Measurements from ENCODE around the gene PHLDB1.
"Not testable (repeated sequence)": the region's sequence is repeated elsewhere in the genome, so short reads cannot be mapped to it uniquely, and the experiment has no call there.

Gene PHLDB1

DNA sequence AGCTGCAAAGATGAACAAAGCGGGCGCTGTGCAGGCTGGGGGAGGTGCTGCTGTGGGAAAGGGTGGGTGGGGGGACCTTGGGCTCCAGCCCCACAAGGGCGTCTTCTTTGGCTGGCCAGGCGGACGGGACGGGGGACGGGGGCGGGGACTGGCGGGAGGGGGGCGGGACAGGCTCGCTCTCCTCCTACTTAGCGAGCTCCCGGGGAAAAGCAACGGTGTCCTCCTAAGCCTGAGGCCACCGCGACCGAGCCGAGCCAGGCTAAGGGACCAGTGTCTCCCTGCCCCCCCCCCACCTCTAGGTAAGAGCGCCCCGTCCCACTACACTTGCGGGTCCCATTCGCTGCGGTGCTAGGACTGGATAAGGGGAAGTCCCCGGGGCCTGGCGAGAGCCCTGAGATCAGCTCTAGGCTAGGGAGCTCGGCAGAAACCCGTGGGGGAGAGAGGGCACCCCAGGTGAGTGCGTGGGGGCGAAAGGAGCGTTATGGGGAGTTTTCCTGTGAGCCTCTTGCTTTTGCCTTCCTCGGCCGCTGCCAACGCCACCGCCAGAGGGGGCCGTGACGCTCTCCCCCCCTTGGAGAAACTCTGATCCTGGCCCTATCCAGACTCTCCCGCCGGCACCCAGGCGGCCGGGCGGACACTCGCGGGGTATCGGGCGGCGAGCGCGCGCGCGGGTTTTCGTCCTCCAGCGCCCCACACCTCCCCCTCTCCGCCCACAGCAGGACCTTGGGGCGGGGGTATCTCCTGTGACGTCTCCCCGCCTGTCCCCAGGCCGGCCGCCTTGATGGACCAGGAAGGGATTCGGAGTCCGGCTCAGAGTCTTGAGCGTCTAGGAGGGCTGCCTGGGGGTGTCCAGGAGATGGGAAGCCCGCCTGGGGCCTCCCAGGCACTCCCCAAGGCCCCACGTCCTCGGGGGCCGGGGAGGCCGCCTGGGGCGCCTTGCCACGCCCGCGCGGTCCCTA lies at the start of gene PHLDB1:
TSS of gene PHLDB1 (plus strand) at position 215 of the 959 bp plus-strand sequence. CDS start 6,222 bp downstream, outside the sequence.
- no peak for DNase-seq (ENCODE audit: low read depth in 2 of 2)

DNA sequence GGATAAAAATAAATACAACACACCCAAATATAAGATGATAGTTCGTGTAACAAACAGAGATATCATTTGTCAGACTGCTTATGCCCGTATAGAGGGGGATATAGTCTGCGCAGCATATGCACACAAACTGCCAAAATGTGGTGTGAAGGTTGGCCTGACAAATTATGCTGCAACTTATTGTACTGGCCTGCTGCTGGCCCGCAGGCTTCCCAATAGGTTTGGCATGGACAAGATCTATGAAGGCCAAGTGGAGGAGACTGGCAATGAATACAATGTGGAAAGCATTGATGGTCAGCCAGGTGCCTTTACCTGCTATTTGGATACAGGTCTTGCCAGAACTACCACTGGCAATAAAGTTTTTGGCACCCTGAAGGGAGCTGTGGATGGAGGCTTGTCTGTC lies 46.6 kb upstream of the PHLDB1 start:
- DNase-seq (ENCODE audit: low read depth in 2 of 2): no peak

DNA sequence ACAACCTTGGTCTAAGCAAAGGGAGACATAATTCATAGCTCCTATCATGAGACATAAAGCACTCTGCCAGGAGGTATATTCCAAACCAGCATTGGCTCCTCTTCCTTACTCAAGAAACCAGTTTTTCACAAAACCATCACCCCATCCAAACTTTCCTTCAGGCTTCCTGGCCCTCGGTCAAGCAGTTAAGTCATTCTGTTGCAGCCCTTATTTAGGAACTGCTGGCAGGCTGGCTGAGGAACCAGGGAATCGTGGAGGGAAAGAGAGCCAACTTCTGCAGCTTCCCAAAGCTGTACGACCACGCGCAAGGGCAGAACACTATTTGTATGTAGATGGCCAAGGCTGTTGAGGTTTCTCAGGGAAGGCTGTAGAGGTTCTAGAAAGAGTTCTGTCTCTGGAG lies 42.4 kb upstream of the PHLDB1 start:
- DNase-seq (ENCODE audit: low read depth in 2 of 2): no peak

DNA sequence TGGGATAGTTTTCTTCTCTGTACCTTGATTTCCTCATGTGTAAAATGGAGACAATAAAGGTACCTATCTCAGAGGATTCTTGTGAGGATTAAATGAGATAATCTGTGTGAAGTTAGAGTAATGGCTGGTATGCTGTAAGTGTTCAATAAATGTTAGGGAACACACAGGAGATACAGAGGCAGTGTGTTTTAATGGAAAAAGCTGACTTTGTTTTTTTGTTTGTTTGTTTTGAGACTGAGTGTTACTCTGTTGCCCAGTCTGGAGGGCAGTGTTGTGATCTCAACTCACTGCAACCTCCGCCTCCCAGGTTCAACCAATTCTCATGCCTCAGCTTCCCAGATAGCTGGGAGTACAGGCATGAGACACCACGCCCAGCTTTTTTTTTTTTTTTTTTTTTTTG lies 37.7 kb upstream of the PHLDB1 start:
- no peak for DNase-seq (ENCODE audit: low read depth in 2 of 2)

DNA sequence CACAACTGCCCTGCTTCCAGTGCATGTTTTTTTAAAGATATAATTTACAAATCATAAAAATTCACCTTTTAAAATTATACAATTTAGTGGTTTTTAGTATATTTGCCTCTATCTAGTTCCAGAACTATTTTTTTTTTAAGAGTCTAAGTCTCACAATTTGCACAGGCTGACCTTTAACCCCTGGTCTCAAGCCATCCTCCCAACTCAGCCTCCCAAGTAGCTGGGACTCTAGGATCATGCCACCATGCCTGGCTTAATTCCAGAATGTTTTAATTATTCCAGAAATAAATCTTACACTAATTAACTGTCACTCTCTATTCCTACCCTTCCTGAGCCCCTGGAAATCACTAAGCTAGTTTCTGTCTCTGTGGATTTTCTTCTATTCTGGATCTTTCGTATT lies 36.6 kb upstream of the PHLDB1 start:
- no peak for DNase-seq (ENCODE audit: low read depth in 2 of 2)

DNA sequence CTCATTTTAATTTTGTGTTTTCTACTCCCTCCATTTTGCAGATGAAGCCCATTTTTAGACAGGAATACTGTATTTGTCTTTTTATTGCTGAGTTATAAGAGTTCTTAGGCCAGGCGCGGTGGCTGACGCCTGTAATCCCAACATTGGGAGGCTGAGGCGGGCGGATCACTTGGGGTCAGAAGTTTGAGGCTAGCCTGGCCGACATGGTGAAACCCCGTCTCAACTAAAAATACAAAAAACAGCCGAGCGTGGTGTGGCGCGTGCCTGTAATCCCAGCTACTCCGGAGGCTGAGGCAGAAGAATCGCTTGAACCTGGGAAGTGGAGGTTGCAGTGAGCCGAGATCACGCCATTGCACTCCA lies 35.7 kb upstream of the PHLDB1 start:
- not testable (repeated sequence) for DNase-seq (ENCODE audit: low read depth in 2 of 2)

DNA sequence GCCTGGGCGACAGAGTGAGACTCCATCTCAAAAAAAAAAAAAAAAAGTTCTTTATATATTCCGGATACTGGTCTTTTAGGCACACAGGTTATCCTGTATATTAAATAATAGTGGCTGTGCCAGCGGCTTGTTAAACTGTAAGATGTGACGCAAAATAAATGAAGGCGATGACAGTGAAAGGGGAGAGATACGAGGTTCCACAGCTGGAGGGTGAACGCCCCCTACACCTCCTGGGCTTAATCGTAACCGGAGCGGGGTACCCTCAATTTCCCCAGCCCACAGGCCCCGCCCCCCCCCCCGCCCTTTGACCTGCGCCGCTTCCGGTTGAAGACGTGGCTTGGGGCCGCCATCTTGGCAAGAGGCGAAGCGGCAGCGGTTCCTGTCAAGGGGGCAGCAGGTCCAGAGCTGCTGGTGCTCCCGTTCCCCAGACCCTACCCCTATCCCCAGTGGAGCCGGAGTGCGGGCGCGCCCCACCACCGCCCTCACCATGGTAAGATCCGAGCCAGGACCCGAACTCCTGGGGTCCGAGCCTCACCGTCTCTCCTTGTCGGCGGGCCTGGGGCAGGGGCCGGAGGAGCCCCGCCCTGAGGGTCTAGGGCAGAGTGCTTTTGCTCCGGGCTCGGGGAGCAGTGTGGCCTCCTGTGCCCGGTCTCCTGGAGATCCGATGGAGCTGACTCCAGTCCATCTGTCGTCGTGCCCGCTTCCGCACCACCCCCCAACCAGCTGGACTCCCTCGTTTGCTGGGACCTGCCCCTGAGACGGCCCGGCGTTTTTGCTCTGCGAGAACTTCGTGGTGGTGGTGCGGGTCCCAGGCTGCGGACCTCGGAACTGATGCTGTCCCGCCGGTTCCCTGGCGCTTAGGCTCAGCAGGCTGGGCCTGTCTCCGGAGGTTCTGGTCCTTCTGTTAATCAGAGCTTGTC lies 35.1 kb upstream of the PHLDB1 start, which contains the start of gene ARCN1:
TSS of gene ARCN1 (plus strand) at position 349 of the 920 bp plus-strand sequence. CDS start at position 488, 139 bp downstream.
- peak; percentile 69 to 70 for DNase-seq (ENCODE audit: low read depth in 2 of 2)

DNA sequence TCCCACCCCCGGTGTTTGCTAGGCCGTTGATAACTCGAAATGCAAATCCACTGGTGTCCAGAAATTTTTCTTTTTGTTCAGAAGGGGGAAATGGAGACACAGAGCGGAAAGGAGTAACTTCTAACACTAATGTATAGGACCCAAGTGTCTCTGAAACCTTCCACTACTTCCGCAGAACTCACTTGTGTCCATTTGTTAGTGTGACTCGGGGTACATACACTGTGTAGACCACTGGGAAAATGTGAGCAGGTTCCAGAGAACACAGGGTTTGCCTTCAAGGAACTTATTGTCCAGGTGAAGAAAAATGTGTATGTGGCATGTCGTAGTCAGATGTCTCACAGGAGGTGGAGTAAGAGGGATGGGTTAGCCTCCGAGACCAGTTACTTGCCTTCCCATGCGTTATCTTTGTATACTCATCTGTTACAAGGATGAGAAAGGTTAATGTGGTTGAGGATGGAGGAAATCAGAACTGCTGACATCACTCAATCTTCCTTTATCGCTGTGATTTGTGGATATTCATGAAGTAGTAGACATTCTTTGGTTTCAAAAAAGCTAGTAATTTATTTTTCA lies 34.3 kb upstream of the PHLDB1 start:
- DNase-seq (ENCODE audit: low read depth in 2 of 2): no peak

DNA sequence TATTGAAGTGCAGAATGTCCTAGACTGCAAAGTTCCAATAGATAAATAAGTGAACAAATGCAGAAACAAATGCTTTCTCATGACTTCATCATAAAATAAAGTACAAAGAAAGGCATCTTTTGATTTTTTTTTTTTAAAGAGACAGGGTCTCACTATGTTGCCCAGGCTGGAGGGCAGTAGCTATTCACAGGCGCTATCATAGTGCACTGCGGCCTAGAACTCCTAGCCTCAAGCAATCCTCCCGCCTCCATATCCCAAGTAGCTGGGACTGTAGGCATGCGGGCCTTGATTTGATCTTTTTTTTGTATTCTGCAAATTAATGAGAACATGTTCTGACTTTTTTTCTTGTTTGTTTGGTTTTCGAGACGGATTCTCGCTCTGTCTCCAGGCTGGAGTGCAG lies 32.8 kb upstream of the PHLDB1 start:
- DNase-seq (ENCODE audit: low read depth in 2 of 2): no peak

DNA sequence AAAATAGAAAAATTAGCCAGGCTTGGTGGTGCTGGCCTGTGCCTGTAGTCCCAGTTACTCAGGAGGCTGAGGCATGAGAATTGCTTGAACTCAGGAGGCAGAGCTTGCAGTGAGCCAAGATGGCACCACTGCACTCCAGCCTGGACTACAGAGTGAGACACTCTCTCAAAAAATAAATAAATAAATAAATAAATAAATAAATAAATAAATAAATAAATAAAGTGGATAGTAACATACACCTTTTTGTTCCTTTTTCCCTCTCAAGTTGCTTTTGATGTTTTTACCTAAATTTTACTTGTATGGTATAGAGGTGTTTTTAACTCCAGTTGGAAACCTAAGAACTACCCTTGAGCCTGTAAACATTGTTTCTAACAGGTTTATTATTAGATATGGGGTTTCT lies 29.4 kb upstream of the PHLDB1 start:
- DNase-seq (ENCODE audit: low read depth in 2 of 2): not testable (repeated sequence)

DNA sequence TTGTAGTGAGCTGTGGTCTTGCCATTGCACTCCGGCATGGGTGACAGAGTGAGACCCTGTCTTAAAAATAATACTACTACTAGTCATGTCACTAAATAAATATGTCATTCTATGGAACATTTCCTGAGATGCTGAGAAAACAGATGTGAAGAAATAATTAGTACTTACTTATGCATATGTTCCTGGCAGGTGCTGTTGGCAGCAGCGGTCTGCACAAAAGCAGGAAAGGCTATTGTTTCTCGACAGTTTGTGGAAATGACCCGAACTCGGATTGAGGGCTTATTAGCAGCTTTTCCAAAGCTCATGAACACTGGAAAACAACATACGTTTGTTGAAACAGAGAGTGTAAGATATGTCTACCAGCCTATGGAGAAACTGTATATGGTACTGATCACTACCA lies 26.4 kb upstream of the PHLDB1 start:
- no peak for DNase-seq (ENCODE audit: low read depth in 2 of 2)

DNA sequence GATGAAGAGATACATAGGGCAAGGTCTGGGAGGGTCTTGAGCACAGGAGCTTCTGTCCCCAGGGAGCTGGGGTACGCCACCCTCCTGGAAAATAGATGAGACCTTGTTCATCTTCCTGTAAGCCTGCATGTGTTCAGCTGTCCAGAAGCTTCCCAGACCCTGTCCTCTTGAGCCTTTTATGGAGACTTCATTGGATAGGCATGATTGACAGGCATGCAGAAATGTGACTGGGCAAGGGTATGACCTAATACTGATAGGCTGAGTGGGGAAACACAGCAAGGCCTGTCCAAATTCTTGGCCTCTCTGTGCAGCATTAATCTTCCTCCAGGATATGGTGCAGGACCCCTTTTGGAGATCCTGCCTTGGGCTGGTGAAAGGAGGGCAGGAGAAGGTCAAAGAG lies 19.5 kb upstream of the PHLDB1 start:
- DNase-seq (ENCODE audit: low read depth in 2 of 2): no peak

DNA sequence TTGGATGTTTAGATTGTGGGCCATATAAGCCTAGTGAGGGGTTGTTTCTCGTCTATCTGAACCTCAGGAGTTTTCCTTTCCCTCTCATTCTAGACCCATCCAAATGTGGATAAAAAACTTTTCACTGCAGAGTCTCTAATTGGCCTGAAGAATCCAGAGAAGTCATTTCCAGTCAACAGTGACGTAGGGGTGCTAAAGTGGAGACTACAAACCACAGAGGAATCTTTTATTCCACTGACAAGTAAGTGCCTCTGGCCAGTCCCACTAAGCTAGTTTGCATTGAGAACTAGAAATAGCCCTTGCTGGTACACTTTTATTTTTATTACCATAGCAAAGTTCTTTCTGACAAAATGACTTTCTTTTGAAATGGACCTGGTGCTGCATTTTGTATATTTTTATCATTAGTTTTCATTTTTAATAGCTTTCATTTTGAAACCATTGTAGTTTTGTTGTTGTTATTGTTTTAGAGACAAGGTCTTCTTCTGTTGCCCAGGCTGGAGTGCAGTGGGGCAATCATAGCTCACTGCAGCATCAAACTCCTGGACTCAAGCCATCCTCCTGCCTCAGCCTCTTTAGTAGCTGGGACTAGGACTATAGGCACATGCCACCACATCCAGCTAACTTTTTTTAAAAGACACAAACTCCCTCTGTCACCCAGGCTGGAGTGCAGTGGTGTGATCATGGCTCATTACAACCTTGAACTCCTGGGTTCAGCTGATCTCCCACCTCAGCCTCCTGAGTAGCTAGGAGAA lies 14.6 kb upstream of the PHLDB1 start:
- no peak for DNase-seq (ENCODE audit: low read depth in 2 of 2)

DNA sequence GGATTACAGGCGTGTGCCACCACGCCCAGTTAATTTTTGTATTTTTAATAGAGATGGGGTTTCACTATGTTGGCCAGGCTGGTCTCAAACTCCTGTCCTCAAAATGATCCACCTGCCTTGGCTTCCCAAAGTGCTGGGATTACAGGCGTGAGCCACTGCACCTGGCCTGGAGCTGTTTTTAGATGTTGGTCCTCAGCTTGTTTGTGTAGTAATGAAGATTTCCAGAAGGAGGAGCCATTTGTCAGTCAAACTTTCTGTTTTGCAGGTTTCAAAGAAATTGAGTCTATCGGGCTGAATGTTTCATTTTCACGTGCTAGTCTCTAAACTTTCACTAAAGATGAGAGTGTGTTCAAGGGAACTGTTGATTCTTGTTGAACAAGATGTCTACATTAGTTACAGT lies 12.4 kb upstream of the PHLDB1 start:
- DNase-seq (ENCODE audit: low read depth in 2 of 2): not testable (repeated sequence)

DNA sequence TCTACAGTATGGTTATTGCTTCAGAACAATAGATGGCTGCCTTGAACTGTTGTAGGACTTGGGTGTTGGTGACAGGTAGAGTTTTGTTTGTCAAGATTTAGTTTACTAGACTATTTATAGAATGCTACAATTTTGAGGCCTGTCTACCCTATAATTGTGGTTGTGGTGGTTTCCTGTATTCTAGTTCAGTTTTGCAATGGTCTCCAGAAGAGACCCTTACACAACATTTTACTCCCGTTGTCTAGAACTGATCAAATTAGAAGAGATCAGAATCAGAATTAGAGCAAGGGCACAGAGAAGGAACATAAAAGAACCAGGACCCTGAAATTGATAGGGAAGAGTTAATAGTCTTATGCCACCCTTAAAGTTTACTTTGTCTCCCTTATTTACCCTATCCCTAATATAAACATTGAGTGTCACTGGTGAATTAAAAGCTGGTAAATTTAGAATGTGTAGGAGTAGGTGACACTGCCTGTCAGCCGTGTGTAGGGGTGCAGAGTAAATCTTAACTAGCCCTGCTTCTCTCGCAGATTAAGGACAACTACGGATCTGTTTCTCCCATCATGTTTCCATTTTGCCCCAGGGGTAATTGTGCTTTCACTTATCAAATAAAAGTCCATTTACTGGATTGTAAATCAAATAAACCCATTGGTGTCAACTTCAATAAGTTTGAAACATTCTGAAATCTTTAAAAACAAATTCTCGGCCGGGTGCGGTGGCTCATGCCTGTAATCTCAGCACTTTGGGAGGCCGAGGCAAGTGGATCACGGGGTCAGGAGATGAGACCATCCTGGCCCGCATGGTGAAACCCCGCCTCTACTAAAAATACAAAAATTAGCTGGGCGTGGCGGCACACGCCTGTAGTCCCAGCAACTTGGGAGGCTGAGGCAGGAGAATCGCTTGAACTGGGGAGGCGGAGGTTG lies 10.9 kb upstream of the PHLDB1 start:
- no peak for DNase-seq (ENCODE audit: low read depth in 2 of 2)

DNA sequence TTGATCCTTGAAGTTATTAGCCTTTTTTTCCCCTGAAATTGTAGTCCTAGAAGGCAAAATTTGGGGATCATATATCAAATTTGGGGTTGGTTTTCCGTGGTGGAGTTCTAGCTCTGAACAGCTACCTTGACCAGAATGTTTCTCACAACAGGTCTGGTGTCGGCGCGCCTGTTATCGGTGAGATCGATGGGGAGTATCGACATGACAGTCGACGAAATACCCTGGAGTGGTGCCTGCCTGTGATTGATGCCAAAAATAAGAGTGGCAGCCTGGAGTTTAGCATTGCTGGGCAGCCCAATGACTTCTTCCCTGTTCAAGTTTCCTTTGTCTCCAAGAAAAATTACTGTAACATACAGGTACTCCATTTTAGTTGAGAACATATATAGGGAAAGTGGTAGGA lies 9.9 kb upstream of the PHLDB1 start:
- DNase-seq (ENCODE audit: low read depth in 2 of 2): no peak

DNA sequence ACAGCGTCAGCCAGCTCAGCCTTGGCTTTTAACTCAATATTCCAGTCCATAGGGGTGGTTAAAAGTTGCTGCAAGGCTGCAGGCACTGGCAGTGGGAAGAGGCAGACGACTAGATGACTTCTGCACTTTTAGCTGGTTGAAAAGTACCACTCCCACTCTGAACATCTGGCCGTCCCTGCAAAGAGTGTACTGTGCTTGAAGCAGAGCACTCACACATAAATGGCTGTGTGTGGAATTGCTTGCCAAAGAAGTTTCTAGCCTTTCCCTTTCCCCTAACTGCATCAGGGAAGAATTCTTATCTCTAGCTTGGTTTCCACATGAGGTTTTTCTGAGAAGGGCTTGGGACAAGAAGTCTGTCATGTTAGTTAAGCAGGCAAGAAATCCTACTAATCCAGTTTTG lies 5.1 kb upstream of the PHLDB1 start:
- no peak for DNase-seq (ENCODE audit: low read depth in 2 of 2)

DNA sequence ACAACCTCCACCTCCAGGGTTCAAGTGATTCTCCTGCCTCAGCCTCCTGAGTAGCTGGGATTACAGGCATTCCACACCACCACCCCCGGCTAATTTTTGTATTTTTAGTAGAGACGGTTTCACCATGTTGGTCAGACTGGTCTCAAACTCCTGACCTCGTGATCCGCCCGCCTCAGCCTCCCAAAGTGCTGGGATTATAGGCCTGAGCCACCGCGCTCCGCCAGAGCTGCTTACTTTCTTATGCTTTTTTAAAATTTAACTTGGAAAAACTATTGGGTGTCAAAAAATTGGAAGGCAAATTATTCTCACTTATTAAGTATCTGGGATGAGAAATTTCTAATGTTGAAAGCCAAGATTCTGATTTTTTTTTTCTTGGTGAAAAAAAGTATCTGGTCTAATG lies 3.7 kb upstream of the PHLDB1 start:
- not testable (repeated sequence) for DNase-seq (ENCODE audit: low read depth in 2 of 2)

DNA sequence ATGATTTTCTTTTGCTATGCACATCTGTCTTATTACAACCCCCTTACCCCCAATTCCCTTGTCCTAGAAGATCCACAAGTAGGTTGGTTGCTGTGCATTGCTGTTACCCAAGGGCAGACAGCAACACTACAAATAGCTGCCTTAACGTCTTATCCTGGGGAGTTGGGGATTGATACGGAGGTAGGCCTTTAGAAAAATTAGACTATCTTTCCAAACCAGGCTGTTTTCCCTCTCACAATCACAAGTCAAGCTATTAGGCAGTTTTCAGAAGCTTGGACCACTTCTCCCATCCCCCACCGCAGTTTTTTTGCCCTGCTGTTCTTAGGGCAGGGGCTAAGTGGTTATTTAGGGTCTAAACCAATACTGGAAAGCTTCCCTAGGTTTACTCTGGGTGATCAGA lies 2.8 kb upstream of the PHLDB1 start:
- DNase-seq (ENCODE audit: low read depth in 2 of 2): no peak

DNA sequence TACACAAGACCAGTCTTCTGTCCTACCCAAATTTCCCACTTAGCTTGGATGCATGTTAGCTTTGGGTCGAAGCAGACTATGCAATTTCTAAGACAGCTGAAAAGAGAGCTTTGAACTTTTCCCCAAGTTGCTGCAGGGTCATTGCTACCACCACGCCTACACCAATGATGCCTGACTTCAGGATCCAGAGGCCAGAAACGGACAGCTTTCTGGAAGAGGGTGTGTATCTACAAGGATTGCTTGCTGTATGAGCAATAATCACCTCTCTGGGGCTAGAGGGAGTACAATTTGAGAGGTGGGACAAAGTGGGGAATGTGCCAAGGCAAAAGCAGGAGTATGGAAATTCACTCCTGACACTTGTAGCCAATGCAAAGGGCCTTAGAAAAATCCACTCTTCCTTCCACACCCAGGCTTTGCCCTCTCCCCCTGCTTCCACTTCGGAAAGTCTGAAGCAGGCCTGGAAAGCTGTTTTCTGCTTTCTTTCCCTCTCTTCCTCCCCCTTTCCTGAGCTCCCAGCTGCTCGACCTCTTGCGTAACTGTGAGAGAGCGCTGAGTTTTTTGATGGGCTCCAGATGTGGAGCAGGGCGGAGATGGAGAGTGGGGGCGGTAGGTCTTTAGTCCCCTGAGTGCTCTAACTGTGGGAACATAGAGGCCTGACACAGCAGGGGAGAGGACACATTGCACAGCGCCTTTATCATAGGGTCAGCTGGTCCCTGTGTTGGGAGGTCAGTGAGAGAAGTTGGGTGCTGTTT lies 2.1 kb upstream of the PHLDB1 start:
- DNase-seq (ENCODE audit: low read depth in 2 of 2): no peak
